ENCODE results near the gene TBC1D1. TPM values are rescaled to one million over a fixed set of nuclear protein-coding genes. Genes with fewer than 3 reads are reported as not detected.

Gene TBC1D1
- total and polyA plus RNA-seq, 3 experiments from 2014 or later = 26.7 to 76.1 (median 73.1) TPM

Other genes with a start within 250 kb of the TBC1D1 start
- 10 to 100 TPM; 19.9 to 21.4 TPM for gene RELL1, start 204.7 kb upstream of the TBC1D1 start, total RNA-seq
- 7.4 TPM for gene RELL1, start 204.7 kb upstream of the TBC1D1 start, polyA plus RNA-seq
- 10 to 100 TPM; 62.3 to 65.9 TPM for gene PGM2, start 64.4 kb upstream of the TBC1D1 start, total RNA-seq
- 18.1 TPM for gene PGM2, start 64.4 kb upstream of the TBC1D1 start, polyA plus RNA-seq
- under 1 TPM in 1 of 2 experiments, not detected in 1; 0.55 TPM for gene PTTG2, start 69.3 kb downstream of the TBC1D1 start, total RNA-seq
- gene PTTG2, start 69.3 kb downstream of the TBC1D1 start, polyA plus RNA-seq = not detected

All from CD8-positive, alpha-beta memory T cell (primary cell).